Measurements from ENCODE around the gene RANBP2. TPM values are rescaled to one million over a fixed set of nuclear protein-coding genes. Genes with fewer than 3 reads are reported as not detected.

RANBP2 gene
- total RNA-seq, 1 experiment from 2014 or later: 91.4 TPM

GRCh38 chr2:108786354-108787215 lies 67.3 kb downstream of the RANBP2 start, which contains the start of gene CCDC138:
Gene CCDC138, plus strand, starts transcription at chr2:108786771. Its CDS starts 52 bp downstream, at chr2:108786823.
- Histone ChIP-seq H3K4me2 (ENCODE audit: insufficient read depth, insufficient read length, low read length) (peak within 1 kb of the TSS; percentile 71), H4K5ac (ENCODE audit: insufficient read length, low read depth, low read length) (no peak within 1 kb of the TSS), H3K23ac (ENCODE audit: insufficient read length, low read depth, low read length) (no peak within 1 kb of the TSS), H2BK120ac (ENCODE audit: low read depth, low read length, poor library complexity, severe bottlenecking) (no peak within 1 kb of the TSS), H3K27ac (ENCODE audit: insufficient read length, low read depth, low read length) (no peak within 1 kb of the TSS), H2BK5ac (ENCODE audit: insufficient read length, low read length) (no peak within 1 kb of the TSS), H3K4ac (ENCODE audit: low read depth, low read length) (no peak within 1 kb of the TSS), H2BK12ac (ENCODE audit: insufficient read length, low read depth, low read length) (no peak within 1 kb of the TSS), H3T11ph (ENCODE audit: low read length) (no peak within 1 kb of the TSS), H2AK5ac (ENCODE audit: insufficient read length, low read length) (no peak within 1 kb of the TSS), H3K14ac (ENCODE audit: insufficient read depth, low read length) (peak within 1 kb of the TSS; percentile 93), H3K9me3 (ENCODE audit: control insufficient read depth, low read depth, low read length) (no peaks in the 10 kb centered on the region), H4K8ac (replicated peaks; ENCODE audit: insufficient read length, low read depth, low read length) (no peak within 1 kb of the TSS), H3K56ac (ENCODE audit: insufficient read length, low read depth, low read length) (no peak within 1 kb of the TSS), H3K27me3 (ENCODE audit: insufficient read depth, low read length) (no peaks in the 10 kb centered on the region), H3K79me1 (ENCODE audit: insufficient read depth, low read depth, low read length, poor library complexity, severe bottlenecking) (no peaks in the 10 kb centered on the region), H3K18ac (ENCODE audit: insufficient read length, low read depth, low read length) (peak within 1 kb of the TSS; percentile 80), H3K23me2 (ENCODE audit: insufficient read length, low read depth, low read length, poor library complexity, severe bottlenecking) (peaks cover 4% of the 10 kb centered on the region), H2AFZ (ENCODE audit: low read length) (no peak within 1 kb of the TSS), H4K20me1 (ENCODE audit: control insufficient read depth, insufficient read depth, insufficient read length) (no peaks in the 10 kb centered on the region), H2BK20ac (ENCODE audit: low read depth, low read length, poor library complexity, severe bottlenecking) (no peak within 1 kb of the TSS), H2BK15ac (ENCODE audit: low read depth, low read length) (no peak within 1 kb of the TSS), H3K9ac (ENCODE audit: extremely low read depth, insufficient read length, low read length) (peak within 1 kb of the TSS; percentile 55), H3K79me2 (ENCODE audit: insufficient read depth, low read length) (peaks cover 3% of the 10 kb centered on the region; the same call in 1 of the 2 replicates), H3K4me1 (ENCODE audit: insufficient read depth, low read length) (no peaks in the 10 kb centered on the region), H4K91ac (ENCODE audit: insufficient read length, low read depth, low read length) (no peak within 1 kb of the TSS)
- Mint-ChIP-seq H3K27me3 (ENCODE audit: low read depth) (no peaks in the 10 kb centered on the region; the same call in 1 of the 2 replicates), H3K36me3 (ENCODE audit: insufficient read depth in 1 of 3, low read depth in 3 of 3) (peaks cover 17 to 47% (median 44%) of the 10 kb centered on the region in 3 experiments; a peak in 6 of 7 replicates), H3K4me3 (peak within 1 kb of the TSS; percentile 87 to 91), H3K27ac (peak within 1 kb of the TSS; percentile 93 to 99 (median 97)), H3K9me3 (no peaks in the 10 kb centered on the region), H3K4me1 (peaks cover 9 to 18% of the 10 kb centered on the region in 2 experiments)
- peak; percentile 94 for DNase-seq
- no peak for TF ChIP-seq CTCF (conservative IDR thresholded peaks at IDR 0.05)
- no CpG with 5 or more reads among the region's 78 CpGs for WGBS (ENCODE audit: extremely low coverage, insufficient read length, low lambda C conversion rate)

Measured in H9 (cell line).